ENCODE results near the gene SPATA1.

- TF ChIP-seq EP300 (IDR thresholded peaks at IDR 0.05), result peak in 2 of 4 donors; percentile 33 to 51
- no peak for TF ChIP-seq CTCF (IDR thresholded peaks at IDR 0.05)
- TF ChIP-seq POLR2AphosphoS5 (IDR thresholded peaks at IDR 0.05), result peak in 2 of 4 donors; percentile 24 to 35
Observed at GRCh38 chr1:84598418-84598817, 92.2 kb downstream of the SPATA1 start.

Data from sigmoid colon (tissue), 4 donors.